Neural progenitor cell (in vitro differentiated cells): ENCODE data around the gene MS4A14. TPM values are rescaled to one million over a fixed set of nuclear protein-coding genes. Genes with fewer than 3 reads are reported as not detected.
"Not testable (repeated sequence)": the region's sequence is repeated elsewhere in the genome, so short reads cannot be mapped to it uniquely, and the experiment has no call there.

ENCODE experiments used
- DNase-seq: peaks from one replicate; pipeline ENCODE4 v3.0.0-alpha.2; 2016; ENCODE audit warnings: low spot score
- H2AFZ ChIP-seq: fragments of 200-600 bp; sonication (generic); replicated peaks from 2 replicates; pipeline ENCODE4 v1.6.1; 2016; ENCODE audit warnings: antibody characterized with exemption
- H3F3A ChIP-seq: fragments of 200-600 bp; sonication (generic); 2 replicates; pipeline ENCODE4 v1.6.1; 2016; ENCODE audit warnings: antibody characterized with exemption, low read depth
- H3K27ac ChIP-seq: fragments of 200-600 bp; sonication (generic); 2 replicates; pipeline ENCODE4 v1.5.1; 2016; ENCODE audit warnings: mild to moderate bottlenecking
- H3K27me3 ChIP-seq: fragments of 200-600 bp; sonication (generic); 2 replicates; pipeline ENCODE4 v1.6.1; 2016; ENCODE audit warnings: mild to moderate bottlenecking, moderate library complexity
- H3K36me3 ChIP-seq: fragments of 200-600 bp; sonication (generic); 2 replicates; pipeline ENCODE4 v1.5.1; 2016
- H3K4me1 ChIP-seq: fragments of 200-600 bp; sonication (generic); 2 replicates; pipeline ENCODE4 v1.6.1; 2016; ENCODE audit warnings: mixed run types
- H3K4me2 ChIP-seq: fragments of 200-600 bp; sonication (generic); 2 replicates; pipeline ENCODE4 v1.6.1; 2016
- H3K4me3 ChIP-seq: fragments of 200-600 bp; sonication (generic); 2 replicates; pipeline ENCODE4 v1.5.1; 2016
- H3K79me2 ChIP-seq: fragments of 200-600 bp; sonication (generic); 2 replicates; pipeline ENCODE4 v1.6.1; 2016; ENCODE audit warnings: low read depth
- H3K9ac ChIP-seq: fragments of 200-600 bp; sonication (generic); 2 replicates; pipeline ENCODE4 v1.6.1; 2016
- H3K9me3 ChIP-seq: fragments of 200-600 bp; sonication (generic); 2 replicates; pipeline ENCODE4 v1.5.1; 2016; ENCODE audit warnings: low read depth
- H4K20me1 ChIP-seq: fragments of 200-600 bp; sonication (generic); 2 replicates; pipeline ENCODE4 v1.6.1; 2016; ENCODE audit warnings: low read depth
- H3K27ac Mint-ChIP-seq: 3 replicates; pipeline ENCODE4 v1.8.0; 2021; ENCODE audit warnings: mixed read lengths
- H3K27me3 Mint-ChIP-seq: 2 replicates; pipeline ENCODE4 v1.8.0; 2022; ENCODE audit warnings: low read depth, mild to moderate bottlenecking, inconsistent platforms, moderate library complexity, mixed read lengths; ENCODE audit not compliant: insufficient read depth
- H3K36me3 Mint-ChIP-seq: 3 replicates; pipeline ENCODE4 v1.8.0; 2021; ENCODE audit warnings: mixed read lengths
- H3K4me1 Mint-ChIP-seq: 3 replicates; pipeline ENCODE4 v1.8.0; 2021; ENCODE audit warnings: mixed read lengths
- H3K4me3 Mint-ChIP-seq: 3 replicates; pipeline ENCODE4 v1.8.0; 2021; ENCODE audit warnings: mild to moderate bottlenecking, moderate library complexity, mixed read lengths
- H3K9me3 Mint-ChIP-seq: 3 replicates; pipeline ENCODE4 v1.8.0; 2020; ENCODE audit warnings: mixed read lengths
- CTCF ChIP-seq: fragments of 200-600 bp; sonication (generic); IDR thresholded peaks from 2 replicates; pipeline ENCODE4 v1.5.1; 2017; ENCODE audit warnings: antibody characterized with exemption, mild to moderate bottlenecking
- EZH2 ChIP-seq: fragments of 200-600 bp; sonication (generic); IDR thresholded peaks from 2 replicates; pipeline ENCODE4 v1.6.1; 2017; ENCODE audit warnings: antibody characterized with exemption, mild to moderate bottlenecking, moderate library complexity
- EZH2phosphoT487 ChIP-seq: fragments of 200-600 bp; sonication (generic); IDR thresholded peaks from 2 replicates; pipeline ENCODE4 v1.6.1; 2017; ENCODE audit warnings: antibody characterized with exemption
- total RNA-seq: library from RNA; depleted of rRNA; stranded (reverse); fragments of >200 nt; gene quantifications from 2 replicates; pipeline ENCODE4 v1.2.3, GENCODE V29; 2015; ENCODE audit warnings: low replicate concordance

MS4A14 gene
- total RNA-seq, 1 donor from 2014 or later = not detected

- H3K4me3 Mint-ChIP-seq = no peak overlapping the region
- no peaks in the 10 kb centered on the region for H3K4me1 ChIP-seq
- no peak overlapping the region for H3K9ac ChIP-seq
- H3K36me3 Mint-ChIP-seq = no peaks in the 10 kb centered on the region
- no peaks in the 10 kb centered on the region for H3K79me2 ChIP-seq
- no peak overlapping the region for H3K27ac Mint-ChIP-seq
- no peaks in the 10 kb centered on the region for H3K27me3 Mint-ChIP-seq
- TF ChIP-seq EZH2 (no peak), CTCF (no peak), EZH2phosphoT487 (no peak)
- H3K9me3 ChIP-seq = no peaks in the 10 kb centered on the region
- H2AFZ ChIP-seq = no peak overlapping the region
- H3K27me3 ChIP-seq = no peaks in the 10 kb centered on the region
- no peak overlapping the region for H3K27ac ChIP-seq
- no peaks in the 10 kb centered on the region for H4K20me1 ChIP-seq
- H3K4me3 ChIP-seq = no peak overlapping the region
- no peaks in the 10 kb centered on the region for H3F3A ChIP-seq
- H3K9me3 Mint-ChIP-seq = peaks cover 7% of the 10 kb centered on the region
- no peak overlapping the region for H3K4me2 ChIP-seq
- no peaks in the 10 kb centered on the region for H3K4me1 Mint-ChIP-seq
- DNase-seq = no peak
- no peaks in the 10 kb centered on the region for H3K36me3 ChIP-seq
These were observed 51.6 kb downstream of the MS4A14 start for GRCh38 chr11:60447846-60448245.

- H3F3A ChIP-seq, H3K4me1 ChIP-seq, H3K36me3 Mint-ChIP-seq, H3K9me3 ChIP-seq, H3K36me3 ChIP-seq, H3K79me2 ChIP-seq, H3K9ac ChIP-seq, H4K20me1 ChIP-seq, DNase-seq, H3K27ac ChIP-seq, H2AFZ ChIP-seq, H3K4me2 ChIP-seq, H3K4me3 Mint-ChIP-seq, H3K27ac Mint-ChIP-seq, H3K27me3 ChIP-seq, H3K9me3 Mint-ChIP-seq, H3K4me1 Mint-ChIP-seq, H3K4me3 ChIP-seq, H3K27me3 Mint-ChIP-seq: not testable (repeated sequence)
These were observed 54.9 kb downstream of the MS4A14 start for GRCh38 chr11:60451185-60451584.

GRCh38 chr11:60454212-60454611, 58.0 kb downstream of the MS4A14 start:
- Mint-ChIP-seq H3K4me1 (no peaks in the 10 kb centered on the region), H3K27me3 (no peaks in the 10 kb centered on the region), H3K4me3 (no peak overlapping the region), H3K36me3 (no peaks in the 10 kb centered on the region), H3K27ac (no peak overlapping the region), H3K9me3 (peaks cover 7% of the 10 kb centered on the region)
- Histone ChIP-seq H3F3A (no peaks in the 10 kb centered on the region), H3K36me3 (no peaks in the 10 kb centered on the region), H4K20me1 (no peaks in the 10 kb centered on the region), H3K27me3 (no peaks in the 10 kb centered on the region), H3K4me2 (no peak overlapping the region), H3K4me1 (no peaks in the 10 kb centered on the region), H3K9ac (no peak overlapping the region), H2AFZ (no peak overlapping the region), H3K9me3 (no peaks in the 10 kb centered on the region), H3K79me2 (no peaks in the 10 kb centered on the region), H3K27ac (no peak overlapping the region), H3K4me3 (no peak overlapping the region)
- DNase-seq = no peak
- TF ChIP-seq EZH2 (no peak), EZH2phosphoT487 (no peak), CTCF (no peak)

- H3K4me1 ChIP-seq = no peaks in the 10 kb centered on the region
- H3K9me3 ChIP-seq = no peaks in the 10 kb centered on the region
- no peak within 1 kb of the TSS for H3K4me3 ChIP-seq
- Mint-ChIP-seq H3K4me3 (no peak within 1 kb of the TSS), H3K4me1 (no peaks in the 10 kb centered on the region), H3K27ac (no peak within 1 kb of the TSS), H3K27me3 (no peaks in the 10 kb centered on the region), H3K9me3 (peaks cover under 1% of the 10 kb centered on the region), H3K36me3 (no peaks in the 10 kb centered on the region)
- H3F3A ChIP-seq = no peaks in the 10 kb centered on the region
- no peaks in the 10 kb centered on the region for H3K79me2 ChIP-seq
- no peaks in the 10 kb centered on the region for H3K27me3 ChIP-seq
- no peak within 1 kb of the TSS for H3K4me2 ChIP-seq
- no peaks in the 10 kb centered on the region for H4K20me1 ChIP-seq
- TF ChIP-seq EZH2phosphoT487 = no peak
- no peak for TF ChIP-seq EZH2
- TF ChIP-seq CTCF = no peak
- H3K36me3 ChIP-seq = no peaks in the 10 kb centered on the region
- H2AFZ ChIP-seq = no peak within 1 kb of the TSS
- DNase-seq = no peak
- no peak within 1 kb of the TSS for H3K27ac ChIP-seq
- no peak within 1 kb of the TSS for H3K9ac ChIP-seq
These were observed 59.3 kb downstream of the MS4A14 start, which contains the start of gene MS4A1 for GRCh38 chr11:60455531-60456042. MS4A1 (plus strand) TSS chr11:60455847; CDS start chr11:60462375, 6,528 bp downstream.
